Measurements from ENCODE around the gene MORN3. TPM values are rescaled to one million over a fixed set of nuclear protein-coding genes. Genes with fewer than 3 reads are reported as not detected.

MORN3 gene
- total and polyA plus RNA-seq, 4 donors, result 2.4 to 5.8 (median 3.0) TPM

DNA sequence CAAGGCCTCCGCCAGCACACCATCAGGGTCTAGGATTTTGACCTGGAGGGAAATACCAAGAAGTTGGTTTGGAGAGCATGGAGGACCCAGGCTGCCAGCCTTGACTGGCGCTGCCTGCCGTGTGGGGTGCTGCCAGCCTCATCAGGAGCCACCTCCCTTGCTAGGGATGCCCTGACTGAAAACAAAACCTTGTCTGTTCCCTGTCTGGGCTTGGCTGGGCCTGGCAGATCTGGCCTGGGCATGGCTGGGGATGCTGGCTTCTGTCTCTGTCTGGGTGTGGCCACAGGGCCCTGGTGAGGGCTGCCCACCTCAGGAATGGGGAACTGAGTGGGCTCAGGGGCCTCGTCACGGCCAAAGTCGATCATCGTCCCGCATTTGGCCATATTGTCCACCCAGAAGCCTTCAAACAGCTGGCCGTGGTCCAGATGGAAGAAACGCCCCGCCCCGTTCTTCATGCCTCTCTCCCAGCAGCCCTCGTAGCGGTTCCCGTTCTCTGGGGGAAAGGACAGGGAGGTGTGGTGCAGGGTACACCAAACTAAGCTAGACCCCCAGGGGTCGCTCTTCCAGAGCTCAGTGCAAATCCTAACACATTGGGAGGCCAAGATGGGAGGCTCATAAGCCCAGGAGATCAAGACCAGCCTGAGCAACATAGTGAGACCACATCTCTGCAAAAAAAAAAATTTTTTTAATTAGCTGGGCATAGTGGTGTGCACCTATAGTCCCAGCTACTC is 16.5 kb downstream of the MORN3 start:
- H3K9me3 ChIP-seq (ENCODE audit: control insufficient read depth in 4 of 4, insufficient read depth in 3 of 4, low read length in 3 of 4), result no peaks in the 10 kb centered on the region
- H3K9ac ChIP-seq (ENCODE audit: insufficient read depth in 1 of 2, low read length in 2 of 2), result no peak overlapping the region
- WGBS, 2 donors, result 80 to 82% methylated on average over 16 of the region's 16 CpGs
- DNase-seq (no peak), ATAC-seq (ENCODE audit: insufficient read depth, low FRiP score) (no peak)
- TF ChIP-seq, protein P1, sequence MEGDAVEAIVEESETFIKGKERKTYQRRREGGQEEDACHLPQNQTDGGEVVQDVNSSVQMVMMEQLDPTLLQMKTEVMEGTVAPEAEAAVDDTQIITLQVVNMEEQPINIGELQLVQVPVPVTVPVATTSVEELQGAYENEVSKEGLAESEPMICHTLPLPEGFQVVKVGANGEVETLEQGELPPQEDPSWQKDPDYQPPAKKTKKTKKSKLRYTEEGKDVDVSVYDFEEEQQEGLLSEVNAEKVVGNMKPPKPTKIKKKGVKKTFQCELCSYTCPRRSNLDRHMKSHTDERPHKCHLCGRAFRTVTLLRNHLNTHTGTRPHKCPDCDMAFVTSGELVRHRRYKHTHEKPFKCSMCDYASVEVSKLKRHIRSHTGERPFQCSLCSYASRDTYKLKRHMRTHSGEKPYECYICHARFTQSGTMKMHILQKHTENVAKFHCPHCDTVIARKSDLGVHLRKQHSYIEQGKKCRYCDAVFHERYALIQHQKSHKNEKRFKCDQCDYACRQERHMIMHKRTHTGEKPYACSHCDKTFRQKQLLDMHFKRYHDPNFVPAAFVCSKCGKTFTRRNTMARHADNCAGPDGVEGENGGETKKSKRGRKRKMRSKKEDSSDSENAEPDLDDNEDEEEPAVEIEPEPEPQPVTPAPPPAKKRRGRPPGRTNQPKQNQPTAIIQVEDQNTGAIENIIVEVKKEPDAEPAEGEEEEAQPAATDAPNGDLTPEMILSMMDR (IDR thresholded peaks at IDR 0.05; ENCODE audit: control extremely low read depth, extremely low read depth), result no peak
- no peaks in the 10 kb centered on the region for H3K27me3 ChIP-seq (ENCODE audit: control insufficient read depth in 3 of 3, insufficient read depth in 3 of 3, low read length in 2 of 3)
- no peak overlapping the region for H3K27ac ChIP-seq (ENCODE audit: low read depth in 1 of 2, low read length in 1 of 2)
- no peaks in the 10 kb centered on the region for H3K36me3 ChIP-seq (ENCODE audit: control insufficient read depth in 4 of 4, insufficient read depth in 4 of 4, low read length in 4 of 4)
- no peak overlapping the region for H3K4me3 ChIP-seq
- no peaks in the 10 kb centered on the region for H3K4me1 ChIP-seq (ENCODE audit: control insufficient read depth in 5 of 5, insufficient read depth in 5 of 5, low read length in 5 of 5)

DNA sequence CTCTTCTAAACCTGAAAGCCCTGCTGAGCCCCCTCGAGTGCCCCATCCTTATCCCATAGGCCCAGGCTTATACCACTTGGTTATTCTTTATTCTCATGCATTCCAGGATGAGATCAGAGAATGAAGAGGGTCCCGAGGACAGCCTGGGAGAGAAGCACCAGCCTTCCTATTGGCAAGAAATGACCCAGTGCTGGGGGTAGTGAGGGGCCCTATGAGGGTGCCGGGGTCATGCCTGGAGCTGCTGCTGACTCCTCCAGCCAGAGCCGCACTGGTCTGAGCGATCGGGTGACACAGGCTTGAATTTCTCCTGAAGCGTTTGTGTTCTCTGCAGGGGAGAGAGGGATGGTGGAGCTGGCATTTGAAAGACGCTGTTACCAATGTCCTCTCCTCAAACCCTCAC is 18.1 kb downstream of the MORN3 start:
- no peak for DNase-seq

DNA sequence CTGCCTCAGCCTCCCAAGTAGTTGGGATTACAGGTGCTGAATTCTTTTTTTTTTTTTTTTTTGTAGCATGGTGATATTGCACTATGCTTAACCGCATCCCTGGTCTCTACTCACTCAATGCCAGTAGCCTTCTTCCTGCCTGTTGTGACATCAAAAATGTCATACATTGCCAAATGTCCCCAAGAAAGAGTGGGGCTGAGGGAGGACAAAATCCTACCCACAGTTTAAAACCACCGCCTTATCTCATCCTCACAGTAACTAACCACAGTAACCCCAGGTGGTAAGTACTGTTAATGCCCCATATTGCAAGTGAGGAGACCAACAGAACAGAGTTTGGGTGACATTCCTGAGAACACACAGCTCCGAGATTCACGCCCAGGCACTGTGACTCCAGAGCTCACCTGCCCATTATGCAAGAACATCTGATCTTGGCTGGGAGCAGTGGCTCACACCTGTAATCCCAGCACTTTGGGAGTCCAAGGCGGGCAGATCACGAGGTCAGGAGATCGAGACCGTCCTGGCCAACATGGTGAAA is 19.6 kb downstream of the MORN3 start:
- DNase-seq (no peak), ATAC-seq (ENCODE audit: insufficient read depth, low FRiP score) (no peak)
- TF ChIP-seq, protein P1 (IDR thresholded peaks at IDR 0.05; ENCODE audit: control extremely low read depth, extremely low read depth), result no peak
- H3K27me3 ChIP-seq (ENCODE audit: control insufficient read depth in 3 of 3, insufficient read depth in 3 of 3, low read length in 2 of 3), result no peaks in the 10 kb centered on the region
- H3K9ac ChIP-seq (ENCODE audit: insufficient read depth in 1 of 2, low read length in 2 of 2), result no peak overlapping the region
- H3K9me3 ChIP-seq (ENCODE audit: control insufficient read depth in 4 of 4, insufficient read depth in 3 of 4, low read length in 3 of 4), result no peaks in the 10 kb centered on the region
- H3K36me3 ChIP-seq (ENCODE audit: control insufficient read depth in 4 of 4, insufficient read depth in 4 of 4, low read length in 4 of 4), result no peaks in the 10 kb centered on the region
- H3K4me3 ChIP-seq, result no peak overlapping the region
- no peak overlapping the region for H3K27ac ChIP-seq (ENCODE audit: low read depth in 1 of 2, low read length in 1 of 2)
- 46 to 69% methylated on average over 8 of the region's 8 CpGs for WGBS, 2 donors
- H3K4me1 ChIP-seq (ENCODE audit: control insufficient read depth in 5 of 5, insufficient read depth in 5 of 5, low read length in 5 of 5), result no peaks in the 10 kb centered on the region

More for the DNA sequence above, 18.1 kb downstream of the MORN3 start:
- no peak for ATAC-seq (ENCODE audit: insufficient read depth, low FRiP score)
- Histone ChIP-seq H3K9ac (ENCODE audit: insufficient read depth in 1 of 2, low read length in 2 of 2) (no peak overlapping the region), H3K27me3 (ENCODE audit: control insufficient read depth in 3 of 3, insufficient read depth in 3 of 3, low read length in 2 of 3) (no peaks in the 10 kb centered on the region), H3K4me3 (no peak overlapping the region), H3K27ac (ENCODE audit: low read depth in 1 of 2, low read length in 1 of 2) (no peak overlapping the region), H3K9me3 (ENCODE audit: control insufficient read depth in 4 of 4, insufficient read depth in 3 of 4, low read length in 3 of 4) (no peaks in the 10 kb centered on the region), H3K4me1 (ENCODE audit: control insufficient read depth in 5 of 5, insufficient read depth in 5 of 5, low read length in 5 of 5) (no peaks in the 10 kb centered on the region), H3K36me3 (ENCODE audit: control insufficient read depth in 4 of 4, insufficient read depth in 4 of 4, low read length in 4 of 4) (no peaks in the 10 kb centered on the region)
- WGBS, 2 donors, result 87 to 91% methylated on average over 8 of the region's 8 CpGs
- TF ChIP-seq, protein P1 (IDR thresholded peaks at IDR 0.05; ENCODE audit: control extremely low read depth, extremely low read depth), result no peak
